Coronary artery (tissue), 2 donors: ENCODE results near the gene ZPR1.
"Not testable (repeated sequence)": the region's sequence is repeated elsewhere in the genome, so short reads cannot be mapped to it uniquely, and the experiment has no call there.

Experiments
- DNase-seq: peaks from one replicate; pipeline ENCODE4 v3.0.0-alpha.2; 2017; ENCODE audit warnings: low spot score
- H3K27ac ChIP-seq, 2 donors: fragments of 200-600 bp; sonication (generic); one replicate each; pipeline ENCODE4 v1.5.1; 2016 to 2019
- H3K4me3 ChIP-seq: fragments of 200-600 bp; sonication (generic); 2 replicates; pipeline ENCODE4 v1.5.1; 2016; ENCODE audit warnings: mild to moderate bottlenecking, moderate library complexity
- CTCF ChIP-seq: fragments of 200-600 bp; sonication (generic); IDR thresholded peaks from one replicate; pipeline ENCODE4 v1.5.1; 2019; ENCODE audit warnings: antibody characterized with exemption

The ZPR1 gene

GRCh38 chr11:116773203-116774097 lies 14.4 kb downstream of the ZPR1 start:
- peak overlapping the region; percentile 87 for H3K4me3 ChIP-seq
- peak overlapping the region; percentile 76 to 90 for H3K27ac ChIP-seq
- no peak for DNase-seq
- TF ChIP-seq CTCF: no peak

- TF ChIP-seq CTCF: no peak
- DNase-seq: peak; percentile 93
- Histone ChIP-seq H3K27ac (peak within 1 kb of the TSS; percentile 76 to 90), H3K4me3 (peak within 1 kb of the TSS; percentile 87)
Measured at GRCh38 chr11:116772443-116773202, 15.2 kb downstream of the ZPR1 start, which contains the start of gene BUD13. Gene BUD13 (minus strand): TSS chr11:116772987. CDS start chr11:116772964, 23 bp downstream.

GRCh38 chr11:116771935-116772334 lies 15.9 kb downstream of the ZPR1 start:
- Histone ChIP-seq H3K27ac (peak overlapping the region in 1 of 2 donors; percentile 76), H3K4me3 (peak overlapping the region; percentile 87)
- no peak for DNase-seq
- TF ChIP-seq CTCF: no peak

- no peak overlapping the region for H3K4me3 ChIP-seq
- DNase-seq: no peak
- TF ChIP-seq CTCF: no peak
- H3K27ac ChIP-seq: no peak overlapping the region
Measured at GRCh38 chr11:116762132-116762531, 25.7 kb downstream of the ZPR1 start.

GRCh38 chr11:116756044-116756443 lies 31.8 kb downstream of the ZPR1 start:
- DNase-seq, H3K27ac ChIP-seq, H3K4me3 ChIP-seq: not testable (repeated sequence)

- DNase-seq: no peak
- no peak overlapping the region for H3K27ac ChIP-seq
- no peak for TF ChIP-seq CTCF
- no peak overlapping the region for H3K4me3 ChIP-seq
Measured at GRCh38 chr11:116750070-116750718, 37.6 kb downstream of the ZPR1 start.

GRCh38 chr11:116742104-116742503 lies 45.7 kb downstream of the ZPR1 start:
- Histone ChIP-seq H3K27ac (no peak overlapping the region), H3K4me3 (no peak overlapping the region)
- no peak for TF ChIP-seq CTCF
- DNase-seq: no peak
